LNCAP (cell line): ENCODE measurements around the gene ATG101.

Experiments
- CTCF ChIP-seq: fragments of 450-650 bp; IDR thresholded peaks from 2 replicates; pipeline ENCODE4 v1.5.1; 2017; ENCODE audit warnings: mild to moderate bottlenecking

The ATG101 gene

GRCh38 chr12:52026263-52026662 lies 43.5 kb upstream of the ATG101 start:
- no peak for TF ChIP-seq CTCF

GRCh38 chr12:52027085-52027843 lies 42.5 kb upstream of the ATG101 start:
- TF ChIP-seq CTCF, result no peak

GRCh38 chr12:52029685-52030084 lies 40.1 kb upstream of the ATG101 start:
- TF ChIP-seq CTCF, result no peak

DNA sequence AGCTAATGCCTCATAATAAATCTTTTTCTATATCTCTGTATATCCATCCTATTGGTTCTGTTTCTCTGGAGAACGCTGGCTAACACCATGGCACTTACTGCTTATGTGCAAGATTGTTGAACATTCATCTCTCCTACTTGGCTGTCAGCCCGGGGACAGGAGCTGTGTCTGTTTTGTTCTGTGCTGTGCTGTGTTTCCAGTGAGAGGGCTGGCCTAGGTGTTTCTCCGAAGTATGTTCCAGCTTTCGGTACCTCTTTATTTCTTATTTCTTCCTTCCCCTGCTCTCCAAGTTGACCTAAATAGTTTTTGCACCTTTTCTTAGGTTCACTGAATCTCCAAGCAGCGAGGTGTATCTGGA lies 37.4 kb upstream of the ATG101 start:
- TF ChIP-seq CTCF, result no peak

DNA sequence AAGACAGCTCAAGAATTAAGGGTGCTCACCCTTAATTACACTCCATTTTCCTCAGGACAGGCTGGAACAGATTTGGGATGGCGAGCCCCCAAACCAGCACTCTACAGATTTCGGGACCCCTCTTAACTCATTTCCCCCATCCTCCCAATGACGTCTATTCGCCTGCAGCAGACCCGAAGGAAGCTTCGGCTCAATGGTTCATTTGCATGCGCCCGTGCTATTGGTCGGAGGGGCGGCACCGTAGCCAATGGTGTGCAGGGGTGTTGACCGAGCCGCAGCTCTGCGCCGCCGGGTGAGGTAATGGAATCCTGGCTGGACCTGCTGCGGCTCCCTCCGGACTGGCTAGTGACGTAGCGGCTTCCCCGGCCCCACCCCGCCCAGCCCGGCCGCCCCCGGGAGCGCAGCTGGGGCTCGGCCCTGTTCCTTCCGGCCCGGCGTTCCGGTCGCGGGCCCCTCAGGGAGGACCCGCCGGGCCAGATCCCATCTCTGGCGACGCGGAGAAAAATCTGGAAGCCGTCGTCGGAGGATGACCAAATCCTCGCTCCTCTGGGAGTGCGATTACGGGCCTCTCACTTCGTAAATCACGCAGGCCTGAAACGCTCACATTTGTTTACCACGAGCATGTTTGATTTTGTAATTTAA lies 36.9 kb upstream of the ATG101 start:
- no peak for TF ChIP-seq CTCF

- TF ChIP-seq CTCF, result no peak
These were observed 36.2 kb upstream of the ATG101 start for GRCh38 chr12:52033446-52034140.

DNA sequence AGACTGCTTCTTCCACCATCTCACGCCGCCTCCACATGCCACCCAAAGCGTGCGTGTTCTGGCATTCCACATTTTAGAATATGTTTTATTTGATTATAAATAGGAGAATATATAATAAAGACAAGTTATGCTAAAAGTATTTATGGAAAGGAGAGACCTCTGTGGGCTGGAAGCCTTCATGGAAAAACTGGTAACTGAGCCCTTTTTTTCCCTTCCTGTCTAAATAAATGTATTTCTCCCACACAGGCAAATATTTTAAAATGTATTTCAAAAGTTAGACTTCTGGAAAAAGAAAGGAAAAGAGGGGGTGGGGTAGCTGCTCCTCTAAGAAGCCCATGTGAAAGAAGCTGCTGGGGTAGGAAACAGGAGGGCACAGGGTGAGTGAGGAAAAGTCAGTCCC lies 34.6 kb upstream of the ATG101 start:
- TF ChIP-seq CTCF, result no peak
